ENCODE results near the gene FEN1.

Gene FEN1

GRCh38 chr11:61841636-61842527 lies 49.2 kb downstream of the FEN1 start:
- DNase-seq (ENCODE audit: low read depth) = no peak

GRCh38 chr11:61842528-61842820 lies 49.8 kb downstream of the FEN1 start:
- DNase-seq (ENCODE audit: low read depth) = no peak

- DNase-seq (ENCODE audit: low read depth) = no peak
Observed at GRCh38 chr11:61844909-61845565, 52.3 kb downstream of the FEN1 start.

GRCh38 chr11:61846362-61847020 lies 53.8 kb downstream of the FEN1 start:
- no peak for DNase-seq (ENCODE audit: low read depth)

Data from activated T-helper 1 cell treated with Interleukin-2 at 50 U/mL for 16 hours (primary cell).